GM18526 (cell line): ENCODE results near the gene SETBP1.

Source experiments
- POLR2A ChIP-seq: IDR thresholded peaks from 3 replicates; pipeline ENCODE4 v1.6.1; 2011; ENCODE audit not compliant: insufficient read length; ENCODE audit errors: extremely low read depth

Gene SETBP1

GRCh38 chr18:44680273-44681075, at the start of gene SETBP1:
Gene SETBP1, plus strand, starts transcription at chr18:44680888. Its CDS starts 20,459 bp downstream, at chr18:44701347.
- no peak for TF ChIP-seq POLR2A

GRCh38 chr18:44632469-44633145, 48.1 kb upstream of the SETBP1 start:
- TF ChIP-seq POLR2A = no peak

GRCh38 chr18:44635546-44635945, 45.1 kb upstream of the SETBP1 start:
- TF ChIP-seq POLR2A = no peak

- no peak for TF ChIP-seq POLR2A
Observed at GRCh38 chr18:44636241-44636640, 44.4 kb upstream of the SETBP1 start.

GRCh38 chr18:44637210-44638033, 43.3 kb upstream of the SETBP1 start:
- no peak for TF ChIP-seq POLR2A

GRCh38 chr18:44638034-44638540, 42.6 kb upstream of the SETBP1 start:
- TF ChIP-seq POLR2A = no peak

GRCh38 chr18:44638811-44639210, 41.9 kb upstream of the SETBP1 start:
- TF ChIP-seq POLR2A = no peak

GRCh38 chr18:44643004-44643403, 37.7 kb upstream of the SETBP1 start:
- no peak for TF ChIP-seq POLR2A

GRCh38 chr18:44651478-44651877, 29.2 kb upstream of the SETBP1 start:
- no peak for TF ChIP-seq POLR2A

GRCh38 chr18:44651918-44652572, 28.6 kb upstream of the SETBP1 start:
- TF ChIP-seq POLR2A = no peak

- TF ChIP-seq POLR2A = no peak
Observed at GRCh38 chr18:44652722-44653121, 28.0 kb upstream of the SETBP1 start.

GRCh38 chr18:44654573-44654972, 26.1 kb upstream of the SETBP1 start:
- TF ChIP-seq POLR2A = no peak

- TF ChIP-seq POLR2A = no peak
Observed at GRCh38 chr18:44655435-44655834, 25.3 kb upstream of the SETBP1 start.

- no peak for TF ChIP-seq POLR2A
Observed at GRCh38 chr18:44659771-44660170, 20.9 kb upstream of the SETBP1 start.
